HepG2 (cell line): Measurements from ENCODE around the gene EARS2. TPM values are rescaled to one million over a fixed set of nuclear protein-coding genes. Genes with fewer than 3 reads are reported as not detected.

Experiments used
- CBFB ChIP-seq: sonication (generic); formaldehyde crosslinking; IDR thresholded peaks from 2 replicates; pipeline ENCODE4 v1.4.0; 2020; ENCODE audit warnings: missing genetic modification reagents
- CERS6 ChIP-seq: sonication (generic); formaldehyde crosslinking; IDR thresholded peaks from 2 replicates; pipeline ENCODE4 v1.5.0; 2020; ENCODE audit warnings: missing genetic modification reagents
- DDIT3 ChIP-seq: sonication (generic); formaldehyde crosslinking; IDR thresholded peaks from 2 replicates; pipeline ENCODE4 v1.4.0; 2020; ENCODE audit warnings: mild to moderate bottlenecking, missing genetic modification reagents
- FOSL2 ChIP-seq: sonication (generic); formaldehyde crosslinking; IDR thresholded peaks from 2 replicates; pipeline ENCODE4 v1.4.0; 2020; ENCODE audit warnings: missing genetic modification reagents
- GRHL1 ChIP-seq: sonication (generic); formaldehyde crosslinking; conservative IDR thresholded peaks from 2 replicates; pipeline ENCODE4 v1.8.0; 2022; ENCODE audit warnings: missing genetic modification reagents
- HOXA5 ChIP-seq: sonication (generic); formaldehyde crosslinking; IDR thresholded peaks from 2 replicates; pipeline ENCODE4 v1.4.0; 2020; ENCODE audit warnings: missing genetic modification reagents
- KLF16 ChIP-seq, 2 experiments: sonication (generic) in 1 of 2; formaldehyde crosslinking in 1 of 2; IDR thresholded peaks; 2 replicates each; pipeline versions ENCODE4 v1.6.1 to v1.8.0; 2016 to 2023; ENCODE audit warnings: missing genetic modification reagents in 2 of 2, missing compliant biosample characterization in 1 of 2
- MTF2 ChIP-seq: sonication (generic); formaldehyde crosslinking; IDR thresholded peaks from 2 replicates; pipeline ENCODE4 v1.5.0; 2020; ENCODE audit warnings: missing genetic modification reagents, borderline replicate concordance
- SMC3 ChIP-seq: IDR thresholded peaks from 2 replicates; pipeline ENCODE4 v1.6.1; 2011; ENCODE audit warnings: low read length, improper control_type of control experiment
- TMF1 ChIP-seq: sonication (generic); formaldehyde crosslinking; IDR thresholded peaks from 2 replicates; pipeline ENCODE4 v1.8.1; 2022; ENCODE audit warnings: low read depth, missing genetic modification reagents
- USF2 ChIP-seq, 2 experiments: sonication (generic) in 1 of 2; formaldehyde crosslinking in 1 of 2; IDR thresholded peaks; 2 replicates each; pipeline versions ENCODE4 v1.5.1 to v1.6.1; 2011 to 2020; ENCODE audit warnings: borderline replicate concordance in 1 of 2, low read depth in 1 of 2, low read length in 1 of 2, mild to moderate bottlenecking in 1 of 2, missing genetic modification reagents in 1 of 2, moderate library complexity in 1 of 2
- WIZ ChIP-seq: sonication (generic); formaldehyde crosslinking; IDR thresholded peaks from 2 replicates; pipeline ENCODE4 v1.5.1; 2020; ENCODE audit warnings: mild to moderate bottlenecking, missing genetic modification reagents
- YEATS2 ChIP-seq: sonication (generic); formaldehyde crosslinking; IDR thresholded peaks from 2 replicates; pipeline ENCODE4 v1.4.0; 2020; ENCODE audit warnings: missing genetic modification reagents, borderline replicate concordance
- ZBTB25 ChIP-seq: IDR thresholded peaks from 2 replicates; pipeline ENCODE4 v1.6.1; 2018; ENCODE audit warnings: missing genetic modification reagents
- ZGPAT ChIP-seq: IDR thresholded peaks from 2 replicates; pipeline ENCODE4 v1.6.1; 2016; ENCODE audit warnings: mild to moderate bottlenecking
- ZNF20 ChIP-seq: sonication (generic); formaldehyde crosslinking; IDR thresholded peaks from 2 replicates; pipeline ENCODE4 v1.4.0; 2020; ENCODE audit warnings: mild to moderate bottlenecking, moderate library complexity, missing genetic modification reagents
- ZNF567 ChIP-seq: sonication (generic); formaldehyde crosslinking; IDR thresholded peaks from 2 replicates; pipeline ENCODE4 v1.8.1; 2023; ENCODE audit warnings: mild to moderate bottlenecking, missing genetic modification reagents, borderline replicate concordance
- ZNF672 ChIP-seq: sonication (generic); formaldehyde crosslinking; IDR thresholded peaks from 2 replicates; pipeline ENCODE4 v1.8.1; 2022; ENCODE audit warnings: missing genetic modification reagents
- ZNF883 ChIP-seq: sonication (generic); formaldehyde crosslinking; IDR thresholded peaks from 2 replicates; pipeline ENCODE4 v1.5.1; 2020; ENCODE audit warnings: mild to moderate bottlenecking, missing genetic modification reagents; ENCODE audit errors: not compliant biosample characterization
- polyA plus RNA-seq, 8 experiments: library from polyadenylated mRNA; depleted of rRNA in 3 of 8; stranded (reverse) in 7 of 8; unstranded in 1 of 8; fragments of >200 nt; fragmentation: Illumina TruSeq in 4 of 8; extraction: Trizol in 4 of 8; gene quantifications; 2 replicates each; pipeline versions ENCODE4 v1.2.1 to v1.2.3, GENCODE V29; 2011 to 2016; ENCODE audit warnings: low read depth in 4 of 8, missing spikeins in 1 of 8, mixed read lengths in 1 of 8; ENCODE audit not compliant: insufficient read depth in 1 of 8
- total RNA-seq, 5 experiments: library from RNA; depleted of rRNA; stranded (reverse); fragments of >200 nt; fragmentation: Illumina TruSeq; extraction: Trizol; gene quantifications; 2 replicates each; pipeline ENCODE4 v1.2.3, GENCODE V29; 2016; ENCODE audit warnings: low read depth in 1 of 5

The EARS2 gene
- total and polyA plus RNA-seq, 2 of the 13 experiments (the other 11 are each of a cell fraction or from before 2014, with no cell fraction given), result 49.4 to 80.4 TPM

GRCh38 chr16:23595951-23596720 is 39.0 kb upstream of the EARS2 start, which contains the start of gene NDUFAB1 (continued):
- peak; percentile 86 for TF ChIP-seq WIZ (CRISPR knock-in tag)
- TF ChIP-seq FOSL2, result no peak
- peak; percentile 96 for TF ChIP-seq TMF1 (CRISPR knock-in tag)
- TF ChIP-seq HOXA5 (CRISPR knock-in tag), result peak; percentile 96
- TF ChIP-seq ZBTB25, result peak; percentile 56
- TF ChIP-seq CBFB, result peak; percentile 94
- TF ChIP-seq ZNF567 (CRISPR knock-in tag), result peak; percentile 85
- TF ChIP-seq USF2 (IDR thresholded peaks at IDR 0.05; ENCODE audit: low read depth, low read length), result no peak
- peak; percentile 9; the same call in 1 of the 2 replicates for TF ChIP-seq USF2 (CRISPR knock-in tag; IDR thresholded peaks at IDR 0.05; ENCODE audit: borderline replicate concordance)
- TF ChIP-seq ZNF883 (CRISPR knock-in tag), result peak; percentile 98
- peak; percentile 74; the same call in 1 of the 2 replicates for TF ChIP-seq ZNF20 (CRISPR knock-in tag)
- TF ChIP-seq DDIT3 (CRISPR knock-in tag), result no peak
- TF ChIP-seq ZNF672 (CRISPR knock-in tag), result no peak
- TF ChIP-seq YEATS2 (CRISPR knock-in tag), result peak; percentile 98
- TF ChIP-seq MTF2 (CRISPR knock-in tag), result no peak
- TF ChIP-seq GRHL1 (CRISPR knock-in tag), result no peak
- TF ChIP-seq KLF16 (CRISPR knock-in tag; IDR thresholded peaks at IDR 0.05), result peak in 1 of 2 experiments; percentile 98; a peak in 2 of 4 replicates
- peak; percentile 85 for TF ChIP-seq CERS6 (CRISPR knock-in tag)
- TF ChIP-seq SMC3, result no peak
- peak; percentile 99 for TF ChIP-seq ZGPAT (CRISPR knock-in tag)
